Measurements from ENCODE around the gene TBC1D20. TPM values are rescaled to one million over a fixed set of nuclear protein-coding genes. Genes with fewer than 3 reads are reported as not detected.

Gene TBC1D20
- total and polyA plus RNA-seq, 2 of the 4 experiments (the other 2 are of a cell fraction), result 39.1 to 42.8 TPM

- no peak overlapping the region for H2BK5ac ChIP-seq (ENCODE audit: low read depth, low read length, poor library complexity, severe bottlenecking)
- no TSS peak for BruUV-seq (replicated peaks)
- H3K4ac ChIP-seq (ENCODE audit: low read depth, low read length), result no peak overlapping the region
- no peak overlapping the region for H2BK15ac ChIP-seq (ENCODE audit: low read depth, low read length)
- H3K9me3 ChIP-seq (ENCODE audit: control insufficient read depth, insufficient read depth, low read length), result no peaks in the 10 kb centered on the region
- DNase-seq, result peak; percentile 30
- no peak overlapping the region for H2AFZ ChIP-seq (replicated peaks; ENCODE audit: low read length, poor library complexity)
- H4K5ac ChIP-seq (ENCODE audit: low read depth, low read length), result no peak overlapping the region
- no peak overlapping the region for H3K4me2 ChIP-seq (ENCODE audit: low read depth, low read length)
- no peak overlapping the region for H3K14ac ChIP-seq (replicated peaks; ENCODE audit: low read depth, low read length)
- H3K36me3 ChIP-seq (ENCODE audit: control insufficient read depth, insufficient read depth, low read length), result peaks cover 30% of the 10 kb centered on the region
- intact Hi-C loops (cut with micrococcal nuclease), result loop anchor here (1.0 kb wide), 1 partner anchor 125 kb away; no protein-coding TSS in a partner anchor
- no peak overlapping the region for H4K8ac ChIP-seq (ENCODE audit: low read depth in 2 of 2, low read length in 2 of 2)
- H3K56ac ChIP-seq (ENCODE audit: extremely low read depth, insufficient read depth, low read length), result no peak overlapping the region
- no peak overlapping the region for H4K91ac ChIP-seq (ENCODE audit: insufficient read depth, low read depth, low read length)
- no peak overlapping the region for H3K23ac ChIP-seq (ENCODE audit: low read depth, low read length)
- no peak overlapping the region for H2BK120ac ChIP-seq (ENCODE audit: low read depth, low read length)
- POLR2A ChIA-PET (ENCODE audit: unreplicated experiment), result no interaction called here
- TF ChIP-seq MAZ (IDR thresholded peaks at IDR 0.05; ENCODE audit: borderline replicate concordance, low read depth, low read length) (no peak), RFX5 (IDR thresholded peaks at IDR 0.05; ENCODE audit: low read depth, low read length) (no peak), CTCF (conservative IDR thresholded peaks at IDR 0.05; ENCODE audit: low read depth, low read length) (no peak)
- no peak overlapping the region for H2AK9ac ChIP-seq (replicated peaks; ENCODE audit: low read depth, low read length, poor library complexity)
- no peak overlapping the region for H2AK5ac ChIP-seq (ENCODE audit: low read depth, low read length)
- H3K27ac ChIP-seq (ENCODE audit: insufficient read depth, low read length), result no peak overlapping the region
- H2BK20ac ChIP-seq (ENCODE audit: low read depth, low read length), result no peak overlapping the region
- H3K18ac ChIP-seq (ENCODE audit: low read depth, low read length), result no peak overlapping the region
- peaks cover 5% of the 10 kb centered on the region; the same call in 1 of the 2 replicates for H3K9me1 ChIP-seq (ENCODE audit: insufficient read depth, low read length)
- no CpG with 5 or more reads among the region's 2 CpGs for WGBS, 2 experiments (ENCODE audit: extremely low coverage in 2 of 2, insufficient read length in 1 of 2)
- peaks cover 9% of the 10 kb centered on the region for H4K20me1 ChIP-seq (ENCODE audit: insufficient read depth, low read length)
- in situ Hi-C loops (cut with MboI; ENCODE audit: low sequenced_read_pairs), result loop anchor here (5.0 kb wide), 1 partner anchor 127 kb away; no protein-coding TSS in a partner anchor
- no peak overlapping the region for H3K4me3 ChIP-seq (ENCODE audit: insufficient read depth, low read depth, low read length)
- H3K4me1 ChIP-seq (ENCODE audit: control insufficient read depth, insufficient read depth, low read length), result peaks cover 7% of the 10 kb centered on the region
- no peak for ATAC-seq (ENCODE audit: low read depth)
- H3K27me3 ChIP-seq (ENCODE audit: control insufficient read depth, insufficient read depth, low read length), result no peaks in the 10 kb centered on the region
- peaks cover 6 to 23% of the 10 kb centered on the region in 2 experiments for H3K79me1 ChIP-seq (ENCODE audit: low read depth in 1 of 2, low read length in 2 of 2)
- no peak overlapping the region for H3K9ac ChIP-seq (ENCODE audit: low read depth, low read length)
- CTCF ChIA-PET, result no interaction called here
- dilution Hi-C loops (cut with HindIII; ENCODE audit: low sequenced_read_pairs, unreplicated experiment), result no loop called here
Observed at GRCh38 chr20:479487-479886, 17.2 kb upstream of the TBC1D20 start.

Data from IMR-90 (cell line).